Activated CD4-positive, CD25-positive, alpha-beta regulatory T cell treated with anti-CD3 and anti-CD28 coated beads, Interleukin-2, amount 50 U/mL, for 72 hours (primary cell): ENCODE data around the gene TUBB8.
"Not testable (repeated sequence)": the region's sequence is repeated elsewhere in the genome, so short reads cannot be mapped to it uniquely, and the experiment has no call there.

ENCODE experiments used
- DNase-seq: peaks from one replicate; pipeline ENCODE4 v3.0.0; 2021

Gene TUBB8

DNA sequence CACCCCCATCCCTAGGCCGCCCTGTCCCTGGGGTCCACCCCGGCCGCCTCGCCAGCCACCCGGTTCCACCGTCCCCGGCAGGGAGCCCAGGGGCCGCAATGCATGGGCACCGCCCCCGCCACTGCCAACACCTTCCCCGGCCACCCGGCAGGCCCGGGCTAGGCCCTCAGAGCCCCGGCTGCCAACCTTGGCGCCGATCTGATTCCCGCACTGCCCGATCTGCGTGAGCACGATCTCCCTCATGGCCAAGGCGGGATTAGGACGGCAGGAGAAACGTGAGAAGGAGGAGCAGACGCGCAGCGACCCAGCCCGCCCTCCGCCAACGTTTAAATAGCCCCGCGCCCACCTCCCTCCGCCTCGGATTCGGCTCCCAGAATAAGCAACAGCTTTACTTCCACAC is at the start of gene TUBB8:
TSS of gene TUBB8 (minus strand) at position 301 of the 400 bp plus-strand sequence. CDS start at position 243, 58 bp downstream.
- no peak for DNase-seq

DNA sequence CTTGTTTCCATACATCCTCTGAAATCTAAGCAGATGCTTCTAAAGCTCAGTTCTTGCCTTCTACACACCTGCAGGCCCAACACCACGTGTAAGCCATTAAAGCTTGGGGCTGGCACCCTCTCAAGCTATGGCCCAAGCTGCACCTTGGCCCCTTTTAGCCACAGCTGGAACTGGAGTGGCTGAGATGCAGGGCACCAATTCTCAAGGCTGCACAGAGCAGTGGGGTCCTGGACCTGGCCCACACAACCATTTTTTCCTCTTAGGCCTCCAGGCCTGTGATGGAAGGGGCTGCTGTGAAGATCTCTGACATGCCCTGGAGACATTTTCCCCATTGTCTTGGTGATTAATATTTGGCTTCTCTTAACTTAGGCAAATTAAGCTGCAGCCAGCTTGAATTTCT is 47.4 kb upstream of the TUBB8 start:
- no peak for DNase-seq

DNA sequence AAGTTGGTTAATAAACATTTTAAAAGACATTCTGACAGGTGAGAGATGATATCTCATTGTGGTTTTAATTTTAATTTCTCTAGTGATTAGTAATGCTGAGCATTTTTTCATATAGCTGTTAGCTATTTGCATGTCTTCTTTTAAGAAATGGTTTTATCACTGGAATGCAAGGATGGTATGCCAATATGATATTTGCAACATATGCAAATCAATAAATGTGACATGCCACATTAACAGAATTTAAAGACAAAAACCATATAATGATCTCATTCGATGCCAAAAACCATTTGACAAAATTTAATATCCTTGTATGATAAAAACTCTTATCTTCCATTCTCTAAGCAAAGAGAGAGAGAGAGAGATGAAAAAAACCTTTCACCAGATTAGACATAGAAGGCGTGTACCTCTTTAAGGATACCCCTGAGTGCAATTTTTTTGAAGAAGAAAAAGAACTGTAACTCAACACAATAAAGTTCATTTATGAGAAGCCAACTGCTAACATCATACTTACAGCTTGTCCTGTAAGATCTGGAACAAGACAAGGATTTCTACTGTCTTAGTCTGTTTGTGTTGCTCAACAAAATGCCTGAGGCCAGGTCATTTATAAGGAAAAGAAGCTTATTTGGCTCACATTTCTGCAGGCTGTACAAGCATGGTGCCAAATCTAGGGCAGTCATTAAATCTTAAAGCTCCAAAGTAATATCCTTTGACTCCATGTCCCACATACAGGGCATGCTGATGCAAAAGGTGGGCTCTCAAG is 46.4 kb upstream of the TUBB8 start:
- DNase-seq, result no peak

DNA sequence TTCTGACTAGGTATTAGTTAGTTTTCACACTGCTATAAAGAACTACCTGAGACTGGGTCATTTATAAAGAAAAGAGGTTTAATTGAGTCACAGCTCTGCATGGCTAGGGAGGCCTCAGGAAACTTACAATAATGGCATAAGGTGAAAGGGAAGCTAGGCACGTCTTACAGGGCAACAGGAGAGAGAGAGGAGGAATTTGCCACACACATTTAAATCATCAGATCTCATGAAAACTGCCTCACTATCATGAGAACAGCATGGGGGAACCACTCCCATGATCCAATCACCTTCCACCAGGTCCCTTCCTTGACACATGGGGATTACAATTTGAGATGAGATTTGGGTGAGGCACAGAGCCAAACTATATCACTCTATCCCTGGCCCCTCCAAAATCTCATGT is 45.5 kb upstream of the TUBB8 start:
- no peak for DNase-seq

DNA sequence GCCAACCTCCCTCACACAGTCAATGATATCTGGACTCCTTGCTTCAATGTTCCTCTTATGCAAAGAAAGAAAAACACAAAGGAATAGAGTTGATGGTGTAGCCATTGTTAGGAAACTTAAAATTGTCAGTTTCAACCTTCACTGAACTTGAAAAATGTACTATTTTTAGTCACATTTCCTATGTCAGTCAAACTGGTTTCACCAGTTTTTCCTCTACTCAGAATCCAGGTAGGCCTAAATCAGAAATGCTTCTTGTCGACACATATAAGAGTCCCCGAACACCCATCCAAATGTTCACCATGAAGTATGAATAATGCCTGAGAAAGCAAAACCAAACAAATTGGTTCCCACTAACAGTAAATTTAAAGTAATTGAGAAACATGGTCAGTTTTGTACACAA is 43.8 kb upstream of the TUBB8 start:
- DNase-seq, result no peak

DNA sequence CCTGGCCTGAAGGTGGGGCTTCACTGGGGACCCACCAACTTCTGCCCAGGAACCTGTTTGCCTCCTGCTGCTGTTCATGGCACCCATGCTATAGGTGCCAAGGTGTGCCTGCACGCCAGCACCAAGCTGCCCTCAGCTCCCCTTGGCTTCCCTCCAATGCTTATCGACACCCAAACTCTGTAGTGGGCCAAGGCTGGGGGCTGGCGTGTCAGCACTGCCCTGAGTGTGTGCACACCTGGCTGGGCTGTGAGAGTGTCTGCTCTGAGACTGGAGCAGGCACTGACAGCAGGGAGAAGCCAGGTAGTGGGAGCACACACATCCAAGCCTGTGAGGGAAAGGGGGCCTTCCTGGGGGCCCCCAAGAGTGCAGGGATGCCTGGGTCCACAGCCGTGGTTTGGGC is 43.1 kb upstream of the TUBB8 start:
- no peak for DNase-seq

DNA sequence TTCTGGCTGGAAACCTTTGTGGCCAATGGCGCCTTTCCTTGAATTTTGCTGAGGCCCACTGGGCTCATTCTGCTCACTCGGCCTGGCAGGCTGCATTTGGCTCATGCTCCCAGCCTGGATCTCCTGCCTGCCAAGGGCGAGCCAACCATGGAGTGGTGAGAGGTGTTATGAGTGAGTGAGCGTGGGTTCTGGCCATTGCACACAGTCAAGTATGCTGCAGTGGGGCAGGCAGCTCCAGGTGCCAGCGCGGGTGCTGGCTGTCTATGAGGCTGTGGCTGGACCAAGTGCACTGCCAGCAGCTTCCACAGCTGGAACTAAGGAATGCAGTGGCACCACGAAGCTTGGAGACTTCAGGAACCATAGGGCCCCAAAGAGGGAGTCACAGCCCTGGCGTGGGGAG is 42.2 kb upstream of the TUBB8 start:
- DNase-seq, result no peak

DNA sequence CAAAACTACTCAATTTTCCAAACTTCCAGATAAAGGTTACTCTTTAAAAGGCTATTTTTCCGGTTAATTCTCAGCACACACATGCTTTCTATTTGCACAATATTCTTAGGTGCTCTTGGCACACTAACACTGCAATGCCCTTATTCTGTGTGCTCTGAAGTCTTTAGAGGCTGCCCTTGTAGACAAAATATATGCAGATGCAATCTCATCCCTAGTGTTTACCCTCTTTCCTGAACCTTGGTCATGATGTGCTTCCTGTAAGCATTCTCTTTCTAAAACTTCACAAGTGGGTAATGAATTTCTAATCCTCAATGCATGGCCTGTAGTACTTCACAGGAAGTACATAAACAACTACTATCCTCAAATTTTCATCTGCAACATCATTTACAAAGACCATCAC is 41.1 kb upstream of the TUBB8 start:
- DNase-seq, result no peak

DNA sequence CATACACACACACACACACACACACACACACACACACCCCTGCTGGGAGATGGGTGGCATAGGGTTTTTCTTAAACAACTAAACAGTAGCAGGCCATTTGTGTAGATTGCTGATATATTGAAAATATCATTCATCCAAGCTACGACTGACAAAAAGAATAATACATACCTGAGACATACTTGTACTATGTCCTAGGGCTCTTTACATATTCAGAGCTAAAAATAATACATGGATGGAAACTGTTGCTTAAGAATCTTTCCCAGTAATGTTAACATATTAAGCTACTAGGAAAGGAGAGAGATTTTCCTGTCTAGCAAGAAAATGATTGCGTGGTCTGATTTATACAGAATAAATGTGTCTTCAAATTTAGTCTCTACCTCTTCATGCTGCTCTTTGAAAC is 40.2 kb upstream of the TUBB8 start:
- no peak for DNase-seq

DNA sequence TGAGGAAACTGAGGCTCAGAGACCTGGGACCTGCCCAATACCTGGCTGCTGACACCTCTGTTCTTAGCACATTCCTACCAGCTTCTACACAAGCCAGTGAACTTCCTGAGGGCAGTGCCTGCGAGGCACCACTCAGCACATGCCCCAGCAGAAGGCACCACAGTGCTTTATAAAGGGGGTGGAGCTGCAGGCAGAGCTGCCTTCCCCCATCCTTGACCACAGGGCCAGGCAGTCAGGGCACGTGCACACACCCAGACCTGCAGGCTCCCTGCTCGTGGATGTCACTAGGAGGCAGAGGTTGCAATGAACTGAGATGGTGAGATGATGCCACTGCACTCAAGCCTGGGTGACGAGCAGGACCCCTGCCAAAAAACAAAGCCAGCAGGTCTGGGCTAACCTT is 39.2 kb upstream of the TUBB8 start:
- no peak for DNase-seq

DNA sequence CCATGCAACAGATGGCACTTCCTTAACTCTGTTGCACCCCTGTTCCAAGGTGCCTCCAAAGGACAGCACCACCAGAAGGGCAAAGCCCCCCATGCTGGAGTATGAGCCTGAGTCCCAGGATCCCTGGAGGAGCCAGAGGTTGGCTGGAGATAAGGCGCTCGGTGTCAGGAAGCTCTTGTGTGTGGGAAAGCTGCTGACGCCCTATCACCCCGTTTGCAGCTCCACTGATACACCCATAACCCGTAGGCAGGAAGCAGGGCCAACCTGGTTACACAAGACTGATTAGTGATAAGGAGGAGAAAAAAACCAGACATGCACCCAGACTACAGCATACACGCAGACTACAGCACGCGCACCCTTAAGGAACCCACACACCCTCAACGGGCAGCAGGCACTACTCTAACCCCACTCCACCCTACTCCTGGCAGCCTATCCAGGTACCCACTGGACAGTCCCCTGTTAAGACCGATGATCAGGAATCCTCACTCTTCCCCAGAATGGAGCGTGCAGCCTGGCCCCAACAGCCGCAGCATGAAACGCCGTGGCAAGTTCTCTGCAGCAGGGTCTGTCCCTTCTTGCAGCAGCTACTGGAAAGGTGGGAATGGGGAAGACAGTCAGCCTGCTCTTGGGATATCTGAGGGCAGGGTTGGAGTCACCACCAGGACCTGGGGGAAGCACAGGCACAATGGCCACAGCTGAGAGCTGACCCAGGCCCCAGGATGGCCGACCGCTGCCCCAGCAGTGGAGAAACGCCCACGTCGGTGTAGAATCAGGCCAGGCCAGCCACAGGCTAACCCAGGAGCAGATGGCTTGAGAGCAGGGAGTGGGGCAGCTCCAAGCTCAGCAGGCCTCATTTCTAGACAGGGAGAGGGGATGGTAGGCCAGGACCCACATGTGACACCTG is 38.3 kb upstream of the TUBB8 start:
- no peak for DNase-seq

DNA sequence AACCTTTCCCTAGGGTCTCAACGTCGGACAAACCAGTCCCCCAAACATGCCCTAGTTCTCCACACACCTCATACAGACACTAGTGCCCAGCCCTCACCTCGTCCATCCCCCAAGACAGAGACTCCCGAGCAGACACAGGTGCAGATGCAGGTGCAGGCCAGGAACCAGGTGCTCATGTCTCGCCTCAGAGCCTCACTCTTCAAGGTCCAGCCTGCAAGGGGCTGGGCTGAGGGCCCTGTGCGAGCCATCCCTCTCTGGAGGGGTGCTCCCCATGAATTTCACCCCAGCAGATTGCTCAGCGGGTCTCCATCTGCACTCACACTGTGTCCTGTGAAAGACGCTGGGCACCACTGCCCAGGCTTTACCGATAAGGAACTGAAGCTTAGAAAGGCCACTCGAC is 36.9 kb upstream of the TUBB8 start:
- DNase-seq, result no peak

DNA sequence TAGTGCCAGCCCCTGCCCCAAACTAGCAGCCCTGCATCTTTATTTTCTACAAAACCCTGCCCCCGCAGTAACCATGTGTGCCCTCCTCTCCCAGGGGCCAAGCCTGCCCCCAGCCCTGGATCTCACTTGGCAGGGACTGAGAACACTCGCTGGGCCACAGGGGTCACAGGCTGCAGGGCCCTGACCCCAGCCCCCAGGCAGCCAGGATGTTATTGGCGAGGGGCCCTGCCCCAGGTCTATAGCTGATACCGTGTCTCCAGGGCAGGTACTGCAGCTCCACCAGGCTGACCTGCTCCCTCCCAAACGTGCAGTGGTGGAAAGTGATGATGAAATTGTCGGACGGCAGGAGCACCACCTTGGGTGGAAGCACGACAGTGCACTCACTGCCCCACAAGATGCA is 35.9 kb upstream of the TUBB8 start:
- DNase-seq, result no peak

DNA sequence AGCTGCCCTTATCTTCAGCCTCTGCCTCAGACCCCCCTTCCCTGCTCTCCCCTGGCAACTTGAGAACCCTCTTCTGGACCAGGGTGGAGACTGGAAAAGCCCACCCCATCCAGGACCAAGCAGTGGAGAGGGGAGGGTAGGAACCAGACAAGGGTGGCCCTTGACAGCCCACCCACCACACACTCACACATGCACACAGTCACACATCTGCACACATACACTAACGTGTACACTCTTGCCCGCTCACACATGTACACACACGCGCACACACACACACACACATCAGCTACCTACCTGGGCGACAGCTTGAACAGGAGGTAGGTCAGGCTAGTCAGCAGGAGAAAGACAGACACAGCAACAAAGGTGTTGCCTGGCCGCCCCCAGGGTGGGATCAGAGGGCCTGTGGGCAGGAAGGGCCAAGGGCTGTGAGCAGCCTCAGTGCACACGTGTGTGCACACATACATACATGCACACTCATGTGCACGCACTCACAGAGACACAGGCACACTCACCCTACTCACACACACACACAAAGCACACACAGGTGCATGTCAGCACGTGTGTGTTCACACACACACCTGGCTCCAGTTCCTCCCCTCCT is 34.9 kb upstream of the TUBB8 start:
- DNase-seq, result no peak

DNA sequence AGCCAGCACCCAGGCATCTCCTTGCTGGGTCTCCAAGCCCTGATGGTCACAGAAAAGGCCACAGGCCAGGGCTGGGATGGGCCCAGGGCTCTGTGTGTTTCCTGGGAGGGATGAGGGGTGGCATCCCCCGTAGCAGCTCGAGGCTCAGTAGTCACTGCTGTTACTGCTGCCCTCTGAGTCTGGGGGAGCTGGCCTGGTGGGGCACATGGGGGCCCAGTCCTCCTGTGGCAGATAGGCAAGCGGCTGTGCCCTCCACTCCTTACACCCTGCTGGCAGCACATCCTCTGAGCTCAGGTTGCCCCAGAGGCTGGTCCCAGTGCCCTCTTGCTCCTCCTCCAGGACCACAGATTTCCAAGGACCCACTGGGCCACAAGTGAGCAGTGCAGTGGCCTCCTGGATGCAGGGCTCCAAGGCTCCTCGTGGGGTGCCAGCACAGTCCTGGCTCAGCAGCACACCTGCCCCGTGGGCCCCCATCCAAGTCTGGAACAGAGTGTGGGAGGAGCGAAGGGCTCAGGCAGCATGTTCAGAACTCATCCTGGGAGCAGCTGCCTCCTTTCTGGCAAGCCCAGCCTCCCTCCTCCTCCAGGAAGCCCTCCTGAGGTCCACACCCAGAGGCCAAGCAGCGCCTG is 31.5 kb upstream of the TUBB8 start:
- DNase-seq, result no peak

DNA sequence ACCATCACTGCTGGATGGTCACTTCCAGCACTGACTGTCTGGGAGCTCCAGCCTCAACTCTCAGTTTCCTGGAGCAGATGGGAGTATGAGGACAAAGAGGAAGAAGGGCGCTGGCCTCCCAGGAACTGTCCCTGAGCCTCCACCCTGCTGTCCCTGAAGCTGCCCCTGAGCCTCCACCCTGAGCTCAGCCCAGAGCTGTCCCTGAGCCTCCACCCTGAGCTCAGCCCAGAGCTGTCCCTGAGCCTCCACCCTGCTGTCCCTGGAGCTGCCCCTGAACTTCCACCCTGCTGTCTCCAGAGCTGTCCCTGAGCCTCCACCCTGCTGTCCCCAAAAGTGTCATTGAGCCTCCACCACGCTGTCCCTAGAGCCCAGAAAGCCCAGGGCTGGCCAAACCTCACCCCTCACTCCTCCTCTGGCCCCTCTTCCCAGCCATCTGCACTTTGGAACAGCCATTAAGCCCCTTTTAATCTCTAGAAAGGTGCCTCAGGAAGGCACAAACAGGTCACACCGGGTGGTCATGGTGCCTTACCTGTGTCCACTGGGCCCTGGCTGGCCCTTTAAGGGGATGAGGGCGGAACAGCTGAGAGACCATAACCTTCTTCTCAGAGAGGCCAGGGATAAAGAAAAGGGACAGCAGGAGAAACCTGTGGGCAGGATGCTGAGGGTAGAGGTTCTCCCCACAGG is 30.6 kb upstream of the TUBB8 start:
- no peak for DNase-seq

DNA sequence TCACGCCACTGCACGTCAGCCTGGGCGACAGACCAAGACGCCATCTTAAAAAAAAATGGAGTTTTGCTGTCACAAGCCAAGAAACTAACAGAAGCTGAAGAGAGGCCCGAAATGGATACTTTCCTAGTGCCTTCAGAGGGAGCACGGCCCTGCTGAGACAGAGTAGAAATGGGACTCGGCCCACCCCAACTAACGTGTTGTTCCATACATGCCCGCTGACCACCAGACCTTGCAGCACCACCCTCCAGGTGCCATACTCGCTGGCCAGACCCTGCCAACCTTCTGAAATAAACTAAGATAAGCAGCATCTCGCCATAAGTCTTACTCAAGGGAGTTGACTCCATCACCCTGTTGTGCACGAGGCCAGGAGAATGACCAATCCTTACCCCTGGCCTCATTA is 29.5 kb upstream of the TUBB8 start:
- no peak for DNase-seq

DNA sequence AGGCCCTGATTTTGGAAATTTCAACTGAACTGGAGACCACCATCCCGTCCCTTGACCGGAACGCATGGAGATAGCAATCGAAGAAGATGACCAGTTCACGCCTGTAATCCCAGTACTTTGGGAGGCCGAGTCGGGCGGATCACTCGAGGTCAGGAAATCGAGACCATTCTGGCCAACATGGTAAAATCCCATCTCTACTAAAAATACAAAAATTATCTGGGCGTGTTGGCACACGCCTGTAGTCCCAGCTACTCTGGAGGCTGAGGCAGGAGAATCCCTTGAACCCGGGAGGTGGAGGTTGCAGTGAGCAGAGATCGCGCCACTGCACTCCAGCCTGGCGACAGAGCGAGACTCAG is 25.1 kb upstream of the TUBB8 start:
- DNase-seq, result not testable (repeated sequence)

DNA sequence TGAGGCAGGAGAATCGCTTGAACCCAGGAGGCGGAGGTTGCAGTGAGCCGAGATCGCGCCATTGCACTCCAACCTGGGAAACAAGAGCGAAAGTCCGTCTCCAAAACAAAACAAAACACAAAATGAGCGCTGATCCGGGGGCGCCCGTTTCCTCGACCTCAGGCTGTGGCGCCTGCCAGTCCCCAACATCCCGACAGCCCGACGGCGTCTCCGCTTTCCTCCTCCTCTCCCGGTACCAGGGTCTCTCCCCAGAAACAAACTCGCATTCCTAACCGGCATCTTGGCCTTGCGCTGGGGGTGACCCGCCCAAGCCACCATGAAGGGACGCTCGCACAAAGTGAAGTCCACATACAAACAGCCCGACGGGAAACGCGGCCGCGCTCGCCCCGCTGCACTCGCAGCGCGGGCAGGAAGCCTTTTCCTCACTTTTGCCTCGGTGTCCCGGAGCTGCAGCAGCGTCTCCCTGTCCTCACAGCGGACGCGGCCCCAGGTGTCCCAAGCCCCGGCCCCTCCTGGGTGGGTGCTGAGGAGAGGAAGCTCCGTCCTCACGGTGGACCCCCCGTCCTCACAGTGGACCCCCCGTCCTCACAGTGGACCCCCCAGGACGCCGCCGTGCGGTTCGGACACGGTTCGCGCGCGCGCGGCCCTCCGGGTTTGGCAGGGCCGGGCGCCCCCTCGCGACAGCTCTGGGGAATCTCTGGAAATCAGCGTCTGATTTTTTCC is 24.6 kb upstream of the TUBB8 start:
- DNase-seq, result peak; percentile 37

DNA sequence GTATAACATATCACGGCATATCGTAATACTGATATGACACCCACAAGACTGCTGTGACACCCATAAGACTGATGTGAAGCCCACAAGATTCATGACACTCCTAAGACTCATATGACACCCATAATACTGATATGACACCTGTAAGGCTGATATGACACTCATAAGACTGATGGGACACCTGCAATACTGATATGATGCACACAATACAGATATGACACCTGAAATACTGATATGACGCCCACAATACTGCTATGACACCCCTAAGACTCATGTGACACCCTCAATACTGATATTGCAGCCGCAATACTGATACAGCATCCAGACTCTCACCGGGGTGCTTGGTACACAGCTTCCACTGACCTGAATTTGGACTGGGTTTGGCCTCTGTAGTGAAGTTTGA is 19.1 kb upstream of the TUBB8 start:
- not testable (repeated sequence) for DNase-seq

DNA sequence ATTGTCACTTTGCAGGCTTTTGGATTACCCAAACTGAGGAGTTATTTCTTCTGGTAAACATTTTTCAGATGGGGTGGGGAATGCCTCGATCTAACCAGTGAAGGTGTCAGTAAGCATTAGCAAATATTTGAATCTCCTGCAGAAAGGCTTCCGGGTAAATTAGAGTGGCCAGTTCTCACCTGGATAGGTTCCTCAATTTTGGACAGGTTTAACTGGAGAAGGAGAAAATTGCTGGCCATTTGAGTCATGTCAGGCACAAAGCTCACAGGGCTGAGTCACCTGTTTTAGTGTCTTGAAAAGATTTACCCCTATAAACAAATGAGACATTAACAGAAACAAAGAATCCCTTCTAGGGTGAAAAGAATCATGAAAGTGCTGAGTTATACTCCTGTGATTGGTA is 830 bp upstream of the TUBB8 start:
- not testable (repeated sequence) for DNase-seq

DNA sequence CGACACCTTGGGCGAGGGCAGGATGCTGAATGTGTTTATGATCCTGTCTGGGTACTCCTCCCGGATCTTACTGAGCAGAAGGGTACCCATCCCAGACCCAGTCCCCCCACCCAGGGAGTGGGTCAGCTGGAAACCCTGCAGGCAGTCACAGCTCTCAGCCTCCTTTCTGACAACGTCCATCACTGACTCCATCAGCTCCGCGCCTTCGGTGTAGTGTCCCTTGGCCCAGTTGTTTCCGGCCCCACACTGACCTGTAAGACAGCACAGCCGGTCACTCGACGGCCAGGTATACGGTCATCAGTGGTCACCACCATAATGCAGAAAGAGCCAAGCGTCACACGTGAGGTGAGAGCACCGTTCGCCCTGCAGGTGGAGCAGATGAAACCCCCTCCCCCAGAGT is 1.2 kb downstream of the TUBB8 start:
- not testable (repeated sequence) for DNase-seq
